ENCODE measurements around the gene CHAMP1. TPM values are rescaled to one million over a fixed set of nuclear protein-coding genes. Genes with fewer than 3 reads are reported as not detected.

CHAMP1 gene
- total and polyA plus RNA-seq, 3 experiments from 2014 or later = 7.3 to 48.3 (median 42.6) TPM

DNA sequence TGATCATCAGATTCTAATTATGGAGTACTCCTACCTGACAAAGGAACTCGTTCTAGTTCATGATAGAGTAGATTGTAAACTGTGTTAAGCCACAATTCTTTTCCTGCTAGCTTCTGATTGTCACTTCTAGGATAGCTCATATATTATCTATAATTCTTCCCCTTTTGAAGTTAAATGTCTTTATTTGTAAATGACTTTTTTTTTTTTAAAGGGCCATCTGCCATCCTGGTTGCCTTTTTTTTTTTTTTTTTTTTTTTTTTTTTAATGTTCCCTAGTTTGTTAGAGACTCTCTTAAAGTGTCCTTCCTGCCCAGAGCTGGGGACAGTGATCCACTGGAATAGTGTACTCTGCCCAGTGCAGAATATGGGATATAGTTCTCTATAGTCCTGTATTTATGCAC lies 4.3 kb downstream of the CHAMP1 start:
- no peaks in the 10 kb centered on the region for H3K27me3 ChIP-seq (ENCODE audit: insufficient read depth, low read length, poor library complexity, severe bottlenecking)
- no peak overlapping the region for H3K4me3 ChIP-seq (ENCODE audit: low read length)
- H3K4me1 Mint-ChIP-seq = peaks cover 46 to 55% (median 53%) of the 10 kb centered on the region in 3 donors
- peak overlapping the region in 6 of 8 donors; percentile 1 to 78 (median 60) for H3K27ac Mint-ChIP-seq
- H3K27ac ChIP-seq (ENCODE audit: low read depth, low read length) = no peak overlapping the region
- H3K9me3 Mint-ChIP-seq = no peaks in the 10 kb centered on the region
- peak overlapping the region in 1 of 7 donors; percentile 41 for H3K4me3 Mint-ChIP-seq
- H3K4me1 ChIP-seq (ENCODE audit: insufficient read depth, low read length) = peaks cover 2% of the 10 kb centered on the region
- ChIA-PET POLR2A (interaction anchor here (0.6 kb wide), 1 partner anchor 279 kb away, joined by 4 read pairs; no protein-coding TSS in a partner anchor), CTCF (interaction anchor here (0.6 to 1.3 kb wide), 3 partner anchors 16 to 83 kb away, joined by 3 to 4 read pairs (median 3); no protein-coding TSS in a partner anchor)
- H3K36me3 Mint-ChIP-seq = peaks cover 7 to 42% (median 8%) of the 10 kb centered on the region in 3 donors
- no peaks in the 10 kb centered on the region for H3K27me3 Mint-ChIP-seq
- no peak for DNase-seq
- H3K9me3 ChIP-seq (ENCODE audit: low read length) = no peaks in the 10 kb centered on the region
- peaks cover 19% of the 10 kb centered on the region for H3K36me3 ChIP-seq (ENCODE audit: insufficient read depth, low read length)

DNA sequence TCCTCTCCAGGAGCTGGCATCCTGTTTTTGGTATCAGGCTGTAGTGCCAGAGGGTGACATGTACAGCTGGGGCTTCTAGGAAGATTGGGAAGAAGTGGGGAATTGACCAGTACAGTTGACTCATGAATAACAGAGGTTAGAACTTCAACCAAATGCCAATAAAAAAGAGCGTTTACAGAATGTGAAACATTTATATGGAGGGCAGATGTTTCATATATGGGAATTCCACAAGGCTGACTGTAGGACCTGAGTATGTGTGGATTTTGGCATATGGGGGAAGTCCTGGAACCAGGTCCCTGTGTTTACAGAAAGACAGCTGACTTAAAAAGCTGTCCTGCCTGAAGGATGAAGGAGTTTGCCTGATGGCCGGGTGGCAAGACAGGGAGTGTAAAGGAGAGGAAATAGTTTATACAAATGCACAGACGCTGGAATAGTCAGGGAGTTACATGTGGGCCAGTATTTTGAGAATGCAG lies 5.2 kb downstream of the CHAMP1 start:
- ChIA-PET POLR2A (no interaction called here), CTCF (interaction anchor here (1.1 to 1.3 kb wide), 3 partner anchors 16 to 22 kb away, joined by 3 read pairs; no protein-coding TSS in a partner anchor)
- H3K4me1 ChIP-seq (ENCODE audit: insufficient read depth, low read length) = no peaks in the 10 kb centered on the region
- no peaks in the 10 kb centered on the region for H3K9me3 ChIP-seq (ENCODE audit: low read length)
- Mint-ChIP-seq H3K36me3 (peaks cover 12 to 50% (median 13%) of the 10 kb centered on the region in 3 donors), H3K9me3 (no peaks in the 10 kb centered on the region), H3K27me3 (no peaks in the 10 kb centered on the region), H3K4me3 (no peak overlapping the region), H3K27ac (peak overlapping the region in 7 of 8 donors; percentile 1 to 72 (median 13)), H3K4me1 (peaks cover 42 to 50% (median 49%) of the 10 kb centered on the region in 3 donors)
- peaks cover 27% of the 10 kb centered on the region for H3K36me3 ChIP-seq (ENCODE audit: insufficient read depth, low read length)
- H3K4me3 ChIP-seq (ENCODE audit: low read length) = no peak overlapping the region
- no peak overlapping the region for H3K27ac ChIP-seq (ENCODE audit: low read depth, low read length)
- H3K27me3 ChIP-seq (ENCODE audit: insufficient read depth, low read length, poor library complexity, severe bottlenecking) = no peaks in the 10 kb centered on the region
- DNase-seq = no peak

DNA sequence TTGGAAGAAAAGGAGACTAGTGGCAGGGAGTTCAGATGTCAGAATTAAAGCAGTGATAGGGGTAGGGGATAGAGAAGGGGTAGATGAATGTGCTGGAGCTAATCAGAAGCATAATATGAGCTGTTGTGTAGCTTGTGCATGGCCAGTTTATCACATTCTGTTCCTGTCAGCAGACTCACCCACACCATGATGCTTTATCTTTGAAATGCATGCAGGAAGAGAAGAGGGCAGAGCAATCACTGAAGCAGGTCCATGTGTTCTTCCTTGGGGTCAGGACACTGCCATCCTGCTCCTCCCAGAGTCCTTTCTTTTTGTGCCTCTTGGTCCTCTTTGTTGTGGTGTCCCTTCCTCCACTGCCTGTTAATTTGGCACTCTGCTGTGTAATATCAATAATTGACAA lies 5.8 kb downstream of the CHAMP1 start:
- no peak for DNase-seq
- Histone ChIP-seq H3K27ac (ENCODE audit: low read depth, low read length) (no peak overlapping the region), H3K27me3 (ENCODE audit: insufficient read depth, low read length, poor library complexity, severe bottlenecking) (no peaks in the 10 kb centered on the region), H3K4me1 (ENCODE audit: insufficient read depth, low read length) (no peaks in the 10 kb centered on the region), H3K9me3 (ENCODE audit: low read length) (no peaks in the 10 kb centered on the region), H3K36me3 (ENCODE audit: insufficient read depth, low read length) (peaks cover 33% of the 10 kb centered on the region), H3K4me3 (ENCODE audit: low read length) (no peak overlapping the region)
- ChIA-PET POLR2A (no interaction called here), CTCF (interaction anchor here (1.1 to 1.3 kb wide), 3 partner anchors 17 to 22 kb away, joined by 3 read pairs; no protein-coding TSS in a partner anchor)
- Mint-ChIP-seq H3K4me3 (no peak overlapping the region), H3K9me3 (no peaks in the 10 kb centered on the region), H3K4me1 (peaks cover 38 to 46% (median 45%) of the 10 kb centered on the region in 3 donors), H3K27me3 (no peaks in the 10 kb centered on the region), H3K27ac (peak overlapping the region in 7 of 8 donors; percentile 0 to 72 (median 13)), H3K36me3 (peaks cover 12 to 53% (median 13%) of the 10 kb centered on the region in 3 donors)

DNA sequence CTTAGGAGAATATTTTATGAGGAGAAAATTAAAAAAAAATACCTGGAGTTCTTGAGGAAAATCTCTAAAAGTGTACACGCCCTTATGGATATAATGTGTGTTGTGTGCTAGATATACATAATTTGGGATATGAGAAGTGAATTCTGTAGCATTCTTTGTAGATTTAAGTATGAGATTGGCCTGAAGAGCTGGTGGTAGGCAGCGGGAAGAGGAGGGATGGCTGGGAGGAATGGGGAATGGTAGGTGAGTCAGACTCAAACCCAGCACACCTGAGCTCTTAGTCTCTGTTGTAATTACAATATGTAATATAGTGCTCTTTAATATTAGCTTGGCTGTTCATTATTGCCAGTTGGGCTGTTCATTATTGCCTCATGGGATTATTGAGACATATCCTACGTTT lies 7.0 kb downstream of the CHAMP1 start:
- Mint-ChIP-seq H3K27ac (peak overlapping the region in 2 of 8 donors; percentile 57 to 73), H3K4me3 (no peak overlapping the region), H3K9me3 (no peaks in the 10 kb centered on the region), H3K27me3 (no peaks in the 10 kb centered on the region), H3K4me1 (peaks cover 40 to 50% (median 50%) of the 10 kb centered on the region in 3 donors), H3K36me3 (peaks cover 12 to 64% (median 20%) of the 10 kb centered on the region in 3 donors)
- H3K9me3 ChIP-seq (ENCODE audit: low read length) = no peaks in the 10 kb centered on the region
- H3K4me1 ChIP-seq (ENCODE audit: insufficient read depth, low read length) = peaks cover 4% of the 10 kb centered on the region
- no peak for DNase-seq
- no peak overlapping the region for H3K4me3 ChIP-seq (ENCODE audit: low read length)
- no peaks in the 10 kb centered on the region for H3K27me3 ChIP-seq (ENCODE audit: insufficient read depth, low read length, poor library complexity, severe bottlenecking)
- no peak overlapping the region for H3K27ac ChIP-seq (ENCODE audit: low read depth, low read length)
- ChIA-PET CTCF (no interaction called here), POLR2A (no interaction called here)
- H3K36me3 ChIP-seq (ENCODE audit: insufficient read depth, low read length) = peaks cover 35% of the 10 kb centered on the region

DNA sequence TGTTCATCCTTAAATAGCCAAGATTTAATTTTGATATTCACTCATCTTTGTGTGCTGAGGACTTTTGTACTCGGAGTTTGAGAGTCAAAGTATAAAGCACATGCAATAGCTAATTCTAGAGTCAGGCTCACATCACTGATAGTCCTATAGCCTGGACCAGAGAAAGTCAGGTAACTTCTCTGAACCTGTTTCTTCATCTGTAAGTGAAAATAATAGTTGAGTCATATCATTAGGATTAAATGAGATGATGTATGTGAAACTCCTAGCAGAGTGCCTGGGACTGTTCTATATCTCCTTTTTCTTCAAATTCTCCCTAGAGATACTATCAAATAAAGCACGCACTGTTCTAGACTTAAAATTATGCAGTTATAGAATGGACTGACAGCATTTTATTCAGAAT lies 9.0 kb downstream of the CHAMP1 start:
- peaks cover 35% of the 10 kb centered on the region for H3K36me3 ChIP-seq (ENCODE audit: insufficient read depth, low read length)

DNA sequence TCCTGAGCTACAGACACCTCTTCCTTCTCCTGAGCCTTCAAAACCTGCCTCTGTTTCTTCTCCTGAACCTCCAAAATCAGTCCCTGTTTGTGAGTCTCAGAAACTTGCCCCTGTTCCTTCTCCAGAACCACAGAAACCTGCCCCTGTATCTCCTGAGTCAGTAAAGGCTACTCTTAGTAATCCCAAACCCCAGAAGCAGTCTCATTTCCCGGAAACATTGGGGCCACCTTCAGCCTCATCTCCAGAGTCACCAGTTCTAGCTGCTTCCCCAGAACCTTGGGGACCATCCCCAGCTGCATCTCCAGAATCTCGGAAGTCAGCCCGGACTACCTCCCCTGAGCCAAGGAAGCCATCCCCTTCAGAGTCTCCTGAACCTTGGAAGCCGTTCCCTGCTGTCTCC lies 10.0 kb downstream of the CHAMP1 start:
- ChIA-PET CTCF (no interaction called here), POLR2A (no interaction called here)
- H3K4me3 Mint-ChIP-seq = no peak overlapping the region

More for the DNA sequence above, 9.0 kb downstream of the CHAMP1 start:
- peaks cover 33 to 52% (median 52%) of the 10 kb centered on the region in 3 donors for H3K4me1 Mint-ChIP-seq
- Histone ChIP-seq H3K27me3 (ENCODE audit: insufficient read depth, low read length, poor library complexity, severe bottlenecking) (no peaks in the 10 kb centered on the region), H3K27ac (ENCODE audit: low read depth, low read length) (no peak overlapping the region), H3K4me1 (ENCODE audit: insufficient read depth, low read length) (peaks cover 4% of the 10 kb centered on the region), H3K4me3 (ENCODE audit: low read length) (no peak overlapping the region), H3K9me3 (ENCODE audit: low read length) (no peaks in the 10 kb centered on the region)
- DNase-seq = no peak
- H3K27me3 Mint-ChIP-seq = no peaks in the 10 kb centered on the region
- peaks cover 12 to 75% (median 23%) of the 10 kb centered on the region in 3 donors for H3K36me3 Mint-ChIP-seq
- ChIA-PET POLR2A (no interaction called here), CTCF (no interaction called here)
- no peak overlapping the region for H3K4me3 Mint-ChIP-seq
- no peak overlapping the region for H3K27ac Mint-ChIP-seq
- no peaks in the 10 kb centered on the region for H3K9me3 Mint-ChIP-seq

DNA sequence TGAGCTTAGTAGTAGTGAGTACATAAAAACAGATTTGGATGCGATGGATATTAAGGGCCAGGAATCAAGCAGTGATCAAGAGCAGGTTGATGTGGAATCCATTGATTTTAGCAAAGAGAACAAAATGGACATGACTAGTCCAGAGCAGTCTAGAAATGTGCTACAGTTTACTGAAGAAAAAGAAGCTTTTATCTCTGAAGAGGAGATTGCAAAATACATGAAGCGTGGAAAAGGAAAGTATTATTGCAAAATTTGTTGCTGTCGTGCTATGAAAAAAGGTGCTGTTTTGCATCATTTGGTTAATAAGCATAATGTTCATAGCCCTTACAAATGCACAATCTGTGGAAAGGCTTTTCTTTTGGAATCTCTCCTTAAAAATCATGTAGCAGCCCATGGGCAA lies 11.4 kb downstream of the CHAMP1 start:
- Histone ChIP-seq H3K4me1 (ENCODE audit: insufficient read depth, low read length) (peaks cover 4% of the 10 kb centered on the region), H3K27ac (ENCODE audit: low read depth, low read length) (no peak overlapping the region), H3K36me3 (ENCODE audit: insufficient read depth, low read length) (peaks cover 35% of the 10 kb centered on the region), H3K4me3 (ENCODE audit: low read length) (no peak overlapping the region), H3K27me3 (ENCODE audit: insufficient read depth, low read length, poor library complexity, severe bottlenecking) (no peaks in the 10 kb centered on the region), H3K9me3 (ENCODE audit: low read length) (no peaks in the 10 kb centered on the region)
- H3K9me3 Mint-ChIP-seq = no peaks in the 10 kb centered on the region
- H3K4me3 Mint-ChIP-seq = no peak overlapping the region
- DNase-seq = no peak
- H3K4me1 Mint-ChIP-seq = peaks cover 12 to 35% (median 30%) of the 10 kb centered on the region in 3 donors
- H3K27ac Mint-ChIP-seq = peak overlapping the region in 4 of 8 donors; percentile 2 to 73 (median 58)
- POLR2A ChIA-PET = no interaction called here
- peaks cover 12 to 73% (median 23%) of the 10 kb centered on the region in 3 donors for H3K36me3 Mint-ChIP-seq
- CTCF ChIA-PET = no interaction called here
- no peaks in the 10 kb centered on the region for H3K27me3 Mint-ChIP-seq

More for the DNA sequence above, 10.0 kb downstream of the CHAMP1 start:
- Histone ChIP-seq H3K4me3 (ENCODE audit: low read length) (no peak overlapping the region), H3K27ac (ENCODE audit: low read depth, low read length) (no peak overlapping the region), H3K27me3 (ENCODE audit: insufficient read depth, low read length, poor library complexity, severe bottlenecking) (no peaks in the 10 kb centered on the region), H3K36me3 (ENCODE audit: insufficient read depth, low read length) (peaks cover 35% of the 10 kb centered on the region), H3K4me1 (ENCODE audit: insufficient read depth, low read length) (peaks cover 4% of the 10 kb centered on the region), H3K9me3 (ENCODE audit: low read length) (no peaks in the 10 kb centered on the region)
- peaks cover 12 to 81% (median 23%) of the 10 kb centered on the region in 3 donors for H3K36me3 Mint-ChIP-seq
- DNase-seq = no peak
- H3K9me3 Mint-ChIP-seq = no peaks in the 10 kb centered on the region
- H3K27me3 Mint-ChIP-seq = no peaks in the 10 kb centered on the region
- peak overlapping the region in 3 of 8 donors; percentile 25 to 86 (median 39) for H3K27ac Mint-ChIP-seq
- H3K4me1 Mint-ChIP-seq = peaks cover 24 to 42% (median 42%) of the 10 kb centered on the region in 3 donors

DNA sequence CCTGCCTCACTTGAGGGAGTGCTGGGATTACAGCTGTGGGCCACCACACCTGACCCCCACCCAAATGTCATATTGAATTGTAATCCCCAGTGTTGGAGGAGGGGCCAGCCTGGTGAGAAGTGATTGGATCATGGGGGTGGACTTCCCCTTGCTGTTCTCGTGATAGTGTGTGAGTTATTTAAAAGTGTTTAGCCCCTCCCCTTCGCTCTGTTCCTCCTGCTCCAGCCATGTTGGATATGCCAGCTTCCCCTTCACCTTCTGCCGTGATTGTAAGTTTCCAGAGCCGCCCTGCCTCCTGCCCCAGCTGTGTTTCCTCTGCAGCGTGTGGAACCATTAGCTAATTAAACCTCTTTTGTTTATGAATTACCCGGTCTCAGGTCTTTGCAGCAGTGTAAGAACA lies 13.7 kb downstream of the CHAMP1 start:
- Histone ChIP-seq H3K36me3 (ENCODE audit: insufficient read depth, low read length) (peaks cover 20% of the 10 kb centered on the region), H3K4me1 (ENCODE audit: insufficient read depth, low read length) (peaks cover 4% of the 10 kb centered on the region), H3K9me3 (ENCODE audit: low read length) (no peaks in the 10 kb centered on the region), H3K27ac (ENCODE audit: low read depth, low read length) (no peak overlapping the region), H3K4me3 (ENCODE audit: low read length) (no peak overlapping the region), H3K27me3 (ENCODE audit: insufficient read depth, low read length, poor library complexity, severe bottlenecking) (no peaks in the 10 kb centered on the region)
- H3K27me3 Mint-ChIP-seq = no peaks in the 10 kb centered on the region
- DNase-seq = no peak
- peaks cover 4 to 54% (median 15%) of the 10 kb centered on the region in 3 donors for H3K36me3 Mint-ChIP-seq
- POLR2A ChIA-PET = no interaction called here
- no peak overlapping the region for H3K4me3 Mint-ChIP-seq
- H3K27ac Mint-ChIP-seq = peak overlapping the region in 2 of 8 donors; percentile 79 to 84
- CTCF ChIA-PET = no interaction called here
- no peaks in the 10 kb centered on the region for H3K9me3 Mint-ChIP-seq
- peaks cover 10 to 28% (median 24%) of the 10 kb centered on the region in 3 donors for H3K4me1 Mint-ChIP-seq

Data from CD8-positive, alpha-beta memory T cell (primary cell).